ENCODE results near the gene NPTXR. TPM values are rescaled to one million over a fixed set of nuclear protein-coding genes. Genes with fewer than 3 reads are reported as not detected.
"Not testable (repeated sequence)": the region's sequence is repeated elsewhere in the genome, so short reads cannot be mapped to it uniquely, and the experiment has no call there.

Gene NPTXR
- total and polyA plus RNA-seq, 8 donors: 0.46 to 19.6 (median 2.3) TPM

GRCh38 chr22:38860283-38861169, 16.7 kb upstream of the NPTXR start:
- peaks cover 22 to 54% (median 36%) of the 10 kb centered on the region in 4 donors for H3K4me1 ChIP-seq
- no peak overlapping the region for H3K4me3 ChIP-seq
- H3K27me3 ChIP-seq: no peaks in the 10 kb centered on the region
- no peaks in the 10 kb centered on the region for H3K9me3 ChIP-seq
- intact Hi-C loops (cut with DNase I; ENCODE audit: low total_unique reads): loop anchor here (10.0 kb wide), 1 partner anchor 144 kb away; no protein-coding TSS in a partner anchor
- no peak overlapping the region for H3K27ac ChIP-seq
- H3K36me3 ChIP-seq: peaks cover 6 to 9% (median 7%) of the 10 kb centered on the region in 4 donors
- no peak for DNase-seq
- 33 to 56% (median 52%) methylated on average over 14 to 23 of the region's 23 CpGs for WGBS, 5 donors
- TF ChIP-seq POLR2AphosphoS5 (IDR thresholded peaks at IDR 0.05): no peak
- no peak for TF ChIP-seq CTCF (IDR thresholded peaks at IDR 0.05)
- TF ChIP-seq EP300 (IDR thresholded peaks at IDR 0.05): no peak
- no peak for TF ChIP-seq POLR2A (IDR thresholded peaks at IDR 0.05)

GRCh38 chr22:38859581-38860282, 15.9 kb upstream of the NPTXR start:
- Histone ChIP-seq H3K4me1 (peaks cover 14 to 46% (median 28%) of the 10 kb centered on the region in 4 donors), H3K9me3 (no peaks in the 10 kb centered on the region), H3K27me3 (no peaks in the 10 kb centered on the region), H3K27ac (no peak overlapping the region), H3K36me3 (peaks cover 0 to 1% (median 0%) of the 10 kb centered on the region in 4 donors), H3K4me3 (no peak overlapping the region)
- DNase-seq: no peak
- WGBS, 5 donors: 76 to 83% (median 78%) methylated on average over 11 to 14 of the region's 14 CpGs
- TF ChIP-seq CTCF (IDR thresholded peaks at IDR 0.05): no peak
- no peak for TF ChIP-seq EP300 (IDR thresholded peaks at IDR 0.05)
- TF ChIP-seq POLR2AphosphoS5 (IDR thresholded peaks at IDR 0.05): no peak
- no peak for TF ChIP-seq POLR2A (IDR thresholded peaks at IDR 0.05)
- intact Hi-C loops (cut with DNase I; ENCODE audit: low total_unique reads): loop anchor here (10.0 kb wide), 2 partner anchors 85 to 145 kb away; no protein-coding TSS in a partner anchor

- Histone ChIP-seq H3K9me3 (no peaks in the 10 kb centered on the region), H3K4me1 (peaks cover 7 to 33% (median 19%) of the 10 kb centered on the region in 4 donors), H3K4me3 (no peak overlapping the region), H3K36me3 (no peaks in the 10 kb centered on the region), H3K27me3 (no peaks in the 10 kb centered on the region), H3K27ac (no peak overlapping the region)
- no peak for DNase-seq
- no peak for TF ChIP-seq POLR2AphosphoS5 (IDR thresholded peaks at IDR 0.05)
- TF ChIP-seq POLR2A (IDR thresholded peaks at IDR 0.05): no peak
- TF ChIP-seq EP300 (IDR thresholded peaks at IDR 0.05): no peak
- TF ChIP-seq CTCF (IDR thresholded peaks at IDR 0.05): no peak
- WGBS, 5 donors: 66 to 82% (median 73%) methylated on average over 7 to 9 of the region's 9 CpGs
- intact Hi-C loops (cut with DNase I; ENCODE audit: low total_unique reads): loop anchor here (10.0 kb wide), 1 partner anchor 84 kb away; no protein-coding TSS in a partner anchor
Observed at GRCh38 chr22:38858492-38858891, 14.7 kb upstream of the NPTXR start.

GRCh38 chr22:38854476-38854875, 10.6 kb upstream of the NPTXR start:
- 85 to 90% (median 87%) methylated on average over 6 to 7 of the region's 7 CpGs for WGBS, 5 donors

GRCh38 chr22:38853883-38854282, 10.1 kb upstream of the NPTXR start:
- not testable (repeated sequence) for H3K27ac ChIP-seq, H3K4me1 ChIP-seq, H3K4me3 ChIP-seq, H3K36me3 ChIP-seq, DNase-seq, H3K9me3 ChIP-seq
- 66 to 75% (median 73%) methylated on average over 5 of the region's 5 CpGs for WGBS, 5 donors
- intact Hi-C loops (cut with DNase I; ENCODE audit: low total_unique reads): loop anchor here (10.0 kb wide), 1 partner anchor 79 kb away; no protein-coding TSS in a partner anchor
- H3K27me3 ChIP-seq: peaks cover 0 to 11% (median 0%) of the 10 kb centered on the region in 3 donors

More at GRCh38 chr22:38854476-38854875, 10.6 kb upstream of the NPTXR start:
- not testable (repeated sequence) for H3K4me3 ChIP-seq, H3K9me3 ChIP-seq, H3K27ac ChIP-seq, H3K36me3 ChIP-seq, H3K4me1 ChIP-seq, DNase-seq
- peaks cover 0 to 11% (median 0%) of the 10 kb centered on the region in 3 donors for H3K27me3 ChIP-seq
- intact Hi-C loops (cut with DNase I; ENCODE audit: low total_unique reads): loop anchor here (10.0 kb wide), 1 partner anchor 80 kb away; no protein-coding TSS in a partner anchor
